Stimulated activated CD4-positive, alpha-beta T cell treated with anti-CD3 and anti-CD28 coated beads, Interleukin-2, amount 100 ng/mL, for 24 hours (primary cell): ENCODE measurements around the gene ANO9.
"Not testable (repeated sequence)": the region's sequence is repeated elsewhere in the genome, so short reads cannot be mapped to it uniquely, and the experiment has no call there.

ENCODE experiments used
- DNase-seq, 2 donors: peaks; one replicate each; pipeline ENCODE4 v3.0.0-alpha.2; 2020

The ANO9 gene

GRCh38 chr11:414318-414857, 27.4 kb downstream of the ANO9 start:
- DNase-seq, result peak in 1 of 2 donors; percentile 26

- DNase-seq, result no peak
Measured at GRCh38 chr11:413120-414081, 28.4 kb downstream of the ANO9 start.

DNA sequence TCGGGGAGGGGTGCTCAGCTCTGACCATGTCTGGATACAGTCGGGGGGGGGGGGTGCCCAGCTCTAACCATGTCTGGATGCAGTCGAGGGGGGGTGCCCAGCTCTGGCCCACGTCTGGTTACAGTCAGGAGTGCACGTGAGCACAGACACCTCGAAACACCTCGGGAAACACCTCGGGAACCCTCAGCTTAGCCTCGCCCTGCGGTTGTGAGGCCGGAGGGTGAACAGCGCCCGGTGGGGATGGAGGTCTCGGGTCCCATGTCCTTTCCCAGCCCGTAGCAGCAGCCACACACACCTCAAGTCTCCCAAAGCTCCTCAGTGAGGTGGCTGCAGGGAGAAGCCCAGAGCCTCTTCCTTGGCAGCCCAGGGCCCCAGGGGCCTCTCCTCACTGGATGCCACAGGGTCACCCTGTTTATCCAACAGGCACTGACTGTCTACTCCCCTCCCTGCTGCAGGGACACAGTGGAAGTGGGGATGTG, 29.1 kb downstream of the ANO9 start:
- DNase-seq, result no peak

DNA sequence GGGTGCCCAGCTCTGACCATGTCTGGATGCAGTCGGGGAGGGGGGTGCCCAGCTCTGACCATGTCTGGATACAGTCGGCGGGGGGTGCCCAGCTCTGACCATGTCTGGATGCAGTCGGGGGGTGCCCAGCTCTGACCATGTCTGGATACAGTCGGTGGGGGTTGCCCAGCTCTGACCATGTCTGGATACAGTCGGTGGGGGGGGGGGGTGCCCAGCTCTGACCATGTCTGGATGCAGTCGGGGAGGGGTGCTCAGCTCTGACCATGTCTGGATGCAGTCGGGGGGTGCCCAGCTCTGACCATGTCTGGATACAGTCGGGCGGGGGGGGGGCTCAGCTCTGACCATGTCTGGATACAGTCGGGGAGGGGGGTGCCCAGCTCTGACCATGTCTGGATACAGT, 30.3 kb downstream of the ANO9 start:
- DNase-seq, result not testable (repeated sequence)

- DNase-seq, result not testable (repeated sequence)
Measured at GRCh38 chr11:410711-411110, 31.1 kb downstream of the ANO9 start.

DNA sequence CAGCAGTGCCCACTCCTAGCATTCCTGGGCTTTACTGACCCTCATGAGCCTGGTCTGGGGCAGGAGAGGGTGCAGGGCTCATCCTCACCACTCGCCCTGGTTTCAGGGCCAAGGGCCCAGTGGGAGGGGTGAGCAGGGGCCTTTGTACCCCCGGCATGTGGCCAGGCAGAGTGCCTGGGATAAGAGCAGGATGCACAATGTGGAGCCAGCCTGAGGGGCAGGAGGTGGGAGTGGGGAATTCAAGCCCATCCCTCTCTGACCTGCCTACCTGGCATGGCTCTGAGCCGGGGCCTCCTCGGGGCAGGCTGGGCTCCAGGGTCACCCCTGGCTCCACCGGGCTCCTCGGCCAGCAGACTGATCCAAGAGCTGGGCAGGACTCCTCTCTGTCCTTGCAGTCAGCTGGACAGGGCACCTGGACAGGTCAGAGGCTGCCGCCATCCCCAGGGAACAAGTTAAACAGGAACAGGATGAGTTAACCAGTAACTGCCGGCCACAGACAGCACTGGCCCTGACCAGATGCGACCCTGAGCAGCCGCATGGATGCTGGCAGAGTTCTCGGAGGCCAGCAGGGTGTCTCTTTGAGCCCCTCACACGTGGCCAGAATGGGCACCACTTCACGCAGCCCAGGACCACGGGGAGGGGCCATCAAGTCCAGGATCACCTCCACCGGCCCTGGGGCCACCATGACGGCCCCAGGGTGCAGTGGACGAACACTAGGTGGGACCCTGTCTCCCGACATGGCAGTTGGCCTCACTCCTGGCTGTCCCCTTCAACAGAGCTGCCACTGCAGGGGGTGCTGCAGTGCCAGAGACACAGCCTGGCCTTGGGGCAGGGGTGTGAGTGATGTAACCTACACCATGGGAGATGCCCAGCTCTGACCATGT, 32.0 kb downstream of the ANO9 start:
- no peak for DNase-seq

GRCh38 chr11:409008-409599, 32.7 kb downstream of the ANO9 start:
- no peak for DNase-seq

DNA sequence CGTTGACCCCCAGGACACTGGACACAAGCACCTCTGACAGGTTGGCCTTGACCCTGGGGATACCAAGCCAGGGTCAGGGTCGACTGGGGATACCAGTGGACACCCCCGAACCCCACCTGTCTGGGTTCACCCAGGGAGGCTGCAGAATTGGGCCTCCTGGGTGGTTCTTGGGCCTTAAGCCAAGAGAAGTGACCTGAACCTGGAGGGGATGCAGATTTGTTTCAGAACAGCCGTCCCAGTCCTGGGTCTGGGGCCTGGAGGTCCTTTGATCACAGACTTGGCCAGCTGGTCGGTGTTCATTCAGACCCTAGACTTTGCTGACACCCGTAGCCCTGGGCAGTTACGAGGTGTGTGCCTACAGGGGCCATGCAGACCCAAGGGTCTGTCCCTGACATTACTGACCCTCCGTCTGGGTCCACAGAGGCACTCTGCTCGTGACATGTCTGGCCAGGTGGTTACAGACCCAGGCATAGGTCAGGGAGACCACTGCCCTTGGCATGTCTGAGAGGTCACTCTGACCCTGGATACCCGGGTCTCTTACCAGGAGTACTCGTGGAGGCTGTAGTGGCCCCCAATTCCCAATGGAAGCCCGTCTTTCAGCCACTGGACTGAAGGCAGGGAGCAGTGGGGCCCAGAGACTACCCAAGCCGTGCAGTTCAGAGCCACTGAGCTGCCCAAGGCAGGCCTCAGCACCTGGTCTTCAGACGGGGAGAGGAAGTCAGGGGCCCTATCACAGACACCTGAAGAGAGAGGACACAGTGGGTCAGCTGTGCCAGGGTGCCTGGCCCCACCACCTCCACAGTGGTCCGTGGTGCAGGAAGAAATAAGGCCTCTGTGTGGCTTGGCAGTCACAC, 33.4 kb downstream of the ANO9 start:
- no peak for DNase-seq

DNA sequence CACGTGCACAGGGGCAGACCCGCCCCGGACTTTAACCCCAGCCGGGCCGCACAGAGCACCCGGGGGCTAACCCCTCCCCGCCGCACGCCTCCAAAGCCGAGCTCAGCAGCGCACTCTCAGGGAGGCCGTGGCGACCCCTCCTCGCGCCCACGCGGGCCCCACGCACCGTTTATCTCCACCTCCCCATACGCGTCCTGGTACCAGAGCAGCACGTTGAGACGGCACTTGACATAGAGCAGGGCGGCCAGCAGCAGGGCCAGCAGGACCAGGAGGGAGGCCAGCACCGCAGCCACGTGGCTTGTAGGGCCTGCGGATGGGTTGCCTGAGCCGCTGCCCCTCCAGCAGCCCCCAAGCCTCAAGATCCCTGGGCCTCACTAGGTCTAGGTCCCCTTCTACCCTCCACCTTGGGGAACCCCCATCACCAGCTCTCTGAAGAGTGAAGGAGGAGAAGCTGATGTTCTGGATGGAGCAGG, 34.1 kb downstream of the ANO9 start:
- DNase-seq, result no peak

DNA sequence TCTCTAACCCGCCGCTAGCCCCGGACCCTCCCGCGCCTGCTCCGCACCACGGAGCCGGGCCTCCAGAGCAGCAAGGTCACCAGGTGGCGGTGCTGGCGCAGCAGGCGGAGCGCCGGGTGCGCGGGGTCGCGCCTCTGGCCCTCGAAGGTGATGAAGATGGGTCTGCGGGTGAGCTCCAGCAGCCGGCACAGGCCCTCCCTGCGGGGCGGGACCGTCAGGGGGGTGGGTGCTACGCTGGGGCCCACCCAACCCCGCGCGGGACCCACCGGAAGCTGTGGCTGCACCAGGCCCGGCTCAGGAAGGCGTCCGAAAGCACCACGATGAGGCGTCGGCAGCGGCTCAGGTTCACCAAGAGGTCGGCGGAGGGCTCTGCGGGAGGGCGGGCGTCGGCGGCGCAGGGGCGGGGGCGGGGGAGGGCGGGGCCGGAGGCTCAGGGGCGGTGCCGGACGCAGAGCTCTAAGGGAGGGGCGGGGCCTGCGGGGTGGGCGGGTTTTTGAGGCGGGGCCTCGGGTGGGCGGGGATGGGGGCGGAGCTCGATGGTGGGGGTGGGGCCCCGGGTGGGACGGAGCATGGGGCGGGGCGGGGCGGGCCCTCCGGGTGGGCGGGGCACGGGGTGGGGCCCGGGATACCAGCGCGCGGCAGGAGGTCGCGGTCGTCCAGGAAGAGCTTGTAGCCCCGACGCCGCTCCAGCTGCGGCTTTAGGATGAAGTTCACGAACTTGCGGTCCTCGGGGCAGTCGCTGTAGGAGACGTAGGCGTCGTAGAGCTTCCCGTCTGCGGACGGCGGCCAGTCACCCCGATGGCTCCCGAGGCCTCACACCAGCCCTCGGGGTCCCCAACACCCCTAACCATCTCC, 34.8 kb downstream of the ANO9 start:
- DNase-seq, result peak; percentile 86 to 90

DNA sequence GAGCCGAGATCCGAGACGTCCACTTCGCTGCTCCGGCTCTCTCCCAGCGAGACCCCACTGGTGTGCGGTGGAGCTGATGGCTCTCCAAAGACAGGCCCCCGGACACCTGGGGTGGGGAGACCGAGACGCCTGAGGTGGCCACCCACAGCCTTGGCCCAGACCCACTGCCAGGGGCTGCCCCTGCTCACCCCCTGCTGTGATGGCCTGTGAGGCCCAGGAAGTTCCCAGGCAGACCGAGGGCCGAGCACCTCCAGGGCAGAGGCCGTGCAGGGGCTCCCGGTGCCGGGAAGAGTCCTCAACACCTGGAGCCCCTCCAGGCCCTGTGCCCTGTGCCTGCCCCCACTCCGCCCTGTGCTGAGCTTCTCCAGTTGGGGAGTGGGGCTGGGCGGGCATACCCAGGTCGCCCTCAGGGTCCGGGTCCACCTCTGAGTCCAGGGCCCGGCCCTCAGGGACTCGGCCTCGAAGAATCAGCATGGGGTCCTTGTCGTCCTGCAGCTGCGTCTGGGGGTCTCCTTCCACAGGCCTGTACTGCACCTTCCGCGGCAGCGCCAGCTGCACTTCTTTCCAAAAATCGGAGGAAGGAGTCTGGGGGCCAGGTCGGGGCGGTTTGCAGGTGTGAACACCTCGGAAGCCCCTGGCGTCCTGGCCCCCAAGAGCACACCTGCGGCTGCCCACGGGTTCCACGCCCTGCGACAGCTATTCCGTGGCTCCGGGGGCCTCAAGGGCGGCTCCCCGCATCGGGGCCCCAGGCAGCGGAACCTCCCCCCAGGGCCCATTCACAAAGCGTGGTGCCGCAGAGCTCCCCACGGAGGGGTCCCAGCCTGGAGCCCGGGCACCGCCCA, 35.6 kb downstream of the ANO9 start:
- DNase-seq, result no peak

GRCh38 chr11:405323-405953, 36.4 kb downstream of the ANO9 start:
- DNase-seq, result no peak

GRCh38 chr11:404551-405264, 37.1 kb downstream of the ANO9 start:
- no peak for DNase-seq

DNA sequence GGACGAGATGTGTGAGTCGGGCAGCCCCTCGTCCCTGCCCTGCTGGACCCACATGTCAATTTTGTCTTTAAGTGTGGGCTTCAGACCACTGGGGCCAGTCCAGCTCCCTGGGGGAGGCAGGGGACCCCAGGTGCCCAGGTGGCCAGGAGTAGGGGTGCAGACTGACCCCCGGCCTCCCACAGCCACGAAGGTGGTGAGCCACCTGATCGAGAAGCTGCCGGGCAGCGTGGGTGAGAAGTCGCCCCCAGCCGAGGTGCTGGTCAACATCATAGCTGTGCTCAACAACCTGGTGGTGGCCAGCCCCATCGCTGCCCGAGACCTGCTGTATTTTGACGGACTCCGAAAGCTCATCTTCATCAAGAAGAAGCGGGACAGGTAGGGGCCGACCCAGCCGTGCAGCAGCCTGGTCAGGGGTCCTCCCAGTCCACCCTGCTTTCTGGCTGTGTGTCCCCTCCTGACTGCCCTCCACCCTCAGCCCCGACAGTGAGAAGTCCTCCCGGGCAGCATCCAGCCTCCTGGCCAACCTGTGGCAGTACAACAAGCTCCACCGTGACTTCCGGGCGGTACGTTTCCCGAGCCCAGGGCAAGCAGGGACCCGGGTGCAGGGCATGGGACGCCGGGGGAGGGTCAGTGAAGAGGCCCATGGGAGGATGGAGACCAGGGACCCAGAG, 37.9 kb downstream of the ANO9 start:
- DNase-seq, result no peak

- DNase-seq, result no peak
Measured at GRCh38 chr11:403021-403760, 38.6 kb downstream of the ANO9 start.

- not testable (repeated sequence) for DNase-seq
Measured at GRCh38 chr11:401196-401595, 40.6 kb downstream of the ANO9 start.

DNA sequence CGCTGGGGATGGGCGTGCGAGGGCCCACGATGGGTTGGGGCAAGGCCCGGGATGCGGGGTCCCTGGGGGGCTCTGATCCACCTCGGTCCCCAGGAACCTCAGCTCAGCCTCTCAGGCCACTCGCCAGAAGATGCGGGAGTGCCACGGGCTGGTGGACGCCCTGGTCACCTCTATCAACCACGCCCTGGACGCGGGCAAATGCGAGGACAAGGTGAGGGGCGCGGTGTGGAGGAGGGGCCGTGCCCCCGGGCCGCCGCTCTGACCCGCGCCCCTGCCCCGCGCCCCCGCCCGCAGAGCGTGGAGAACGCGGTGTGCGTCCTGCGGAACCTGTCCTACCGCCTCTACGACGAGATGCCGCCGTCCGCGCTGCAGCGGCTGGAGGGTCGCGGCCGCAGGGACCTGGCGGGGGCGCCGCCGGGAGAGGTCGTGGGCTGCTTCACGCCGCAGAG, 41.5 kb downstream of the ANO9 start:
- no peak for DNase-seq
